Measurements from ENCODE around the gene RFC4.
"Not testable (repeated sequence)": the region's sequence is repeated elsewhere in the genome, so short reads cannot be mapped to it uniquely, and the experiment has no call there.

RFC4 gene

GRCh38 chr3:186807231-186807630 lies 949 bp upstream of the RFC4 start:
- Histone ChIP-seq H3K4me1 (ENCODE audit: insufficient read depth, low read length, severe bottlenecking) (peaks cover 28% of the 10 kb centered on the region), H3F3A (ENCODE audit: insufficient read depth, low read length) (no peaks in the 10 kb centered on the region), H3K4me3 (ENCODE audit: low read depth, low read length, poor library complexity, severe bottlenecking) (peak overlapping the region; percentile 74), H3K9me2 (ENCODE audit: low read depth, low read length) (no peaks in the 10 kb centered on the region), H3K4me2 (ENCODE audit: low read length) (peak overlapping the region; percentile 80), H3K36me3 (ENCODE audit: insufficient read depth, low read length) (peaks cover 29% of the 10 kb centered on the region), H3K79me2 (ENCODE audit: insufficient read depth, low read length) (peaks cover 24% of the 10 kb centered on the region), H3K9ac (ENCODE audit: low read length) (peak overlapping the region; percentile 86), H3K9me3 (ENCODE audit: low read length) (no peaks in the 10 kb centered on the region), H3K27ac (ENCODE audit: low read depth, low read length, poor library complexity, severe bottlenecking) (peak overlapping the region; percentile 57), H4K20me1 (ENCODE audit: insufficient read depth, low read length) (no peaks in the 10 kb centered on the region), H3K27me3 (ENCODE audit: insufficient read depth, low read length) (no peaks in the 10 kb centered on the region), H2AFZ (ENCODE audit: low read length) (no peak overlapping the region)
- no peak for TF ChIP-seq EZH2 (IDR thresholded peaks at IDR 0.05; ENCODE audit: borderline replicate concordance, low read length)
- TF ChIP-seq CTCF (IDR thresholded peaks at IDR 0.05; ENCODE audit: low read length) = no peak

GRCh38 chr3:186803447-186803846 lies 2.8 kb downstream of the RFC4 start:
- H3K9ac ChIP-seq (ENCODE audit: low read length); H3K4me3 ChIP-seq (ENCODE audit: low read depth, low read length, poor library complexity, severe bottlenecking); H3K9me2 ChIP-seq (ENCODE audit: low read depth, low read length); H3F3A ChIP-seq (ENCODE audit: insufficient read depth, low read length); H3K4me2 ChIP-seq (ENCODE audit: low read length); H3K27me3 ChIP-seq (ENCODE audit: insufficient read depth, low read length); H4K20me1 ChIP-seq (ENCODE audit: insufficient read depth, low read length); H2AFZ ChIP-seq (ENCODE audit: low read length); H3K27ac ChIP-seq (ENCODE audit: low read depth, low read length, poor library complexity, severe bottlenecking); H3K9me3 ChIP-seq (ENCODE audit: low read length): not testable (repeated sequence)
- Histone ChIP-seq H3K36me3 (ENCODE audit: insufficient read depth, low read length) (peaks cover 65% of the 10 kb centered on the region), H3K79me2 (ENCODE audit: insufficient read depth, low read length) (peaks cover 24% of the 10 kb centered on the region), H3K4me1 (ENCODE audit: insufficient read depth, low read length, severe bottlenecking) (peaks cover 28% of the 10 kb centered on the region)

GRCh38 chr3:186802701-186803100 lies 3.6 kb downstream of the RFC4 start:
- TF ChIP-seq EZH2 (IDR thresholded peaks at IDR 0.05; ENCODE audit: borderline replicate concordance, low read length) (no peak), CTCF (IDR thresholded peaks at IDR 0.05; ENCODE audit: low read length) (no peak)
- no peaks in the 10 kb centered on the region for H3K27me3 ChIP-seq (ENCODE audit: insufficient read depth, low read length)
- H4K20me1 ChIP-seq (ENCODE audit: insufficient read depth, low read length) = no peaks in the 10 kb centered on the region
- H3K79me2 ChIP-seq (ENCODE audit: insufficient read depth, low read length) = peaks cover 24% of the 10 kb centered on the region
- no peak overlapping the region for H3K4me3 ChIP-seq (ENCODE audit: low read depth, low read length, poor library complexity, severe bottlenecking)
- no peaks in the 10 kb centered on the region for H3K9me2 ChIP-seq (ENCODE audit: low read depth, low read length)
- H3K9me3 ChIP-seq (ENCODE audit: low read length) = no peaks in the 10 kb centered on the region
- H3K27ac ChIP-seq (ENCODE audit: low read depth, low read length, poor library complexity, severe bottlenecking) = no peak overlapping the region
- H3F3A ChIP-seq (ENCODE audit: insufficient read depth, low read length) = no peaks in the 10 kb centered on the region
- H3K9ac ChIP-seq (ENCODE audit: low read length) = no peak overlapping the region
- H3K4me2 ChIP-seq (ENCODE audit: low read length) = no peak overlapping the region
- H3K36me3 ChIP-seq (ENCODE audit: insufficient read depth, low read length) = peaks cover 72% of the 10 kb centered on the region
- H3K4me1 ChIP-seq (ENCODE audit: insufficient read depth, low read length, severe bottlenecking) = peaks cover 28% of the 10 kb centered on the region
- no peak overlapping the region for H2AFZ ChIP-seq (ENCODE audit: low read length)

- Histone ChIP-seq H3K9ac (ENCODE audit: low read length) (no peak overlapping the region), H3F3A (ENCODE audit: insufficient read depth, low read length) (no peaks in the 10 kb centered on the region), H3K9me3 (ENCODE audit: low read length) (no peaks in the 10 kb centered on the region), H3K4me2 (ENCODE audit: low read length) (no peak overlapping the region), H3K9me2 (ENCODE audit: low read depth, low read length) (no peaks in the 10 kb centered on the region), H3K4me1 (ENCODE audit: insufficient read depth, low read length, severe bottlenecking) (peaks cover 13% of the 10 kb centered on the region), H3K4me3 (ENCODE audit: low read depth, low read length, poor library complexity, severe bottlenecking) (no peak overlapping the region), H3K36me3 (ENCODE audit: insufficient read depth, low read length) (peaks cover 94% of the 10 kb centered on the region), H3K27ac (ENCODE audit: low read depth, low read length, poor library complexity, severe bottlenecking) (no peak overlapping the region), H3K27me3 (ENCODE audit: insufficient read depth, low read length) (no peaks in the 10 kb centered on the region), H2AFZ (ENCODE audit: low read length) (no peak overlapping the region), H3K79me2 (ENCODE audit: insufficient read depth, low read length) (peaks cover 15% of the 10 kb centered on the region), H4K20me1 (ENCODE audit: insufficient read depth, low read length) (no peaks in the 10 kb centered on the region)
- TF ChIP-seq EZH2 (IDR thresholded peaks at IDR 0.05; ENCODE audit: borderline replicate concordance, low read length) (no peak), CTCF (IDR thresholded peaks at IDR 0.05; ENCODE audit: low read length) (no peak)
These were observed 6.0 kb downstream of the RFC4 start for GRCh38 chr3:186800285-186800684.

Measured in OCI-LY1 (cell line).